ENCODE measurements around the gene PPP1R12C.

DNA sequence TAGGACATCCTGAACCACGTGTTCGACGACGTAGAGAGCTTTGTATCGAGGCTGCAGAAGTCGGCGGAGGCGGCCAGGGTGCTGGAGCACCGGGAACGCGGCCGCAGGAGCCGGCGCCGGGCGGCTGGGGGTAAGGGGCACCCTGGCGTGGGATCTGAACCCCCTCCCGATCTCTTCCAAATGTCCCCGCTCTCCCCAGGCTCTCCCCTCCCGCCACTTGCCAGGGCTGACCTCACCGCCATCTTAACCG, 35.7 kb downstream of the PPP1R12C start:
- TF ChIP-seq, protein P1, sequence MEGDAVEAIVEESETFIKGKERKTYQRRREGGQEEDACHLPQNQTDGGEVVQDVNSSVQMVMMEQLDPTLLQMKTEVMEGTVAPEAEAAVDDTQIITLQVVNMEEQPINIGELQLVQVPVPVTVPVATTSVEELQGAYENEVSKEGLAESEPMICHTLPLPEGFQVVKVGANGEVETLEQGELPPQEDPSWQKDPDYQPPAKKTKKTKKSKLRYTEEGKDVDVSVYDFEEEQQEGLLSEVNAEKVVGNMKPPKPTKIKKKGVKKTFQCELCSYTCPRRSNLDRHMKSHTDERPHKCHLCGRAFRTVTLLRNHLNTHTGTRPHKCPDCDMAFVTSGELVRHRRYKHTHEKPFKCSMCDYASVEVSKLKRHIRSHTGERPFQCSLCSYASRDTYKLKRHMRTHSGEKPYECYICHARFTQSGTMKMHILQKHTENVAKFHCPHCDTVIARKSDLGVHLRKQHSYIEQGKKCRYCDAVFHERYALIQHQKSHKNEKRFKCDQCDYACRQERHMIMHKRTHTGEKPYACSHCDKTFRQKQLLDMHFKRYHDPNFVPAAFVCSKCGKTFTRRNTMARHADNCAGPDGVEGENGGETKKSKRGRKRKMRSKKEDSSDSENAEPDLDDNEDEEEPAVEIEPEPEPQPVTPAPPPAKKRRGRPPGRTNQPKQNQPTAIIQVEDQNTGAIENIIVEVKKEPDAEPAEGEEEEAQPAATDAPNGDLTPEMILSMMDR (IDR thresholded peaks at IDR 0.05), result no peak
- no peak for TF ChIP-seq POLR2A (IDR thresholded peaks at IDR 0.05)

Data from right lobe of liver (tissue), 4 donors.